MCF 10A (cell line): ENCODE data around the gene DNTT. TPM values are rescaled to one million over a fixed set of nuclear protein-coding genes. Genes with fewer than 3 reads are reported as not detected.

ENCODE experiments used
- BruUV-seq: library from RNA; stranded (reverse); fragments of 400-500 nt; replicated peaks from 2 replicates; lab custom pipeline; 2021; lab: Mats Ljungman, UMichigan
- CTCF ChIA-PET: fragments of 300-600 bp; sonication (Branson Sonifier 250); formaldehyde crosslinking; extraction: SDS; loops from one replicate; lab custom pipeline; 2021; ENCODE audit warnings: antibody characterized with exemption, inconsistent platforms; lab: Yijun Ruan, JAX
- POLR2A ChIA-PET: fragments of 300-600, 350-650 bp; sonication (Branson Sonifier 250); formaldehyde crosslinking; extraction: SDS; loops from one replicate; lab custom pipeline; 2020; ENCODE audit warnings: antibody characterized with exemption, inconsistent platforms; lab: Yijun Ruan, JAX
- DNase-seq: peaks from one replicate; pipeline ENCODE4 v3.0.0-alpha.2; 2018; ENCODE audit not compliant: unreplicated experiment
- H3K27ac Mint-ChIP-seq: one replicate; pipeline ENCODE4 v1.8.0; 2022; ENCODE audit warnings: mild to moderate bottlenecking, low read depth, mixed read lengths; ENCODE audit not compliant: unreplicated experiment
- H3K27me3 Mint-ChIP-seq: one replicate; pipeline ENCODE4 v1.8.0; 2022; ENCODE audit warnings: mixed read lengths; ENCODE audit not compliant: insufficient read depth, unreplicated experiment
- H3K36me3 Mint-ChIP-seq: one replicate; pipeline ENCODE4 v1.8.0; 2022; ENCODE audit warnings: mild to moderate bottlenecking, moderate library complexity, mixed read lengths; ENCODE audit not compliant: insufficient read depth, unreplicated experiment
- H3K4me1 Mint-ChIP-seq: one replicate; pipeline ENCODE4 v1.8.0; 2022; ENCODE audit warnings: mixed read lengths; ENCODE audit not compliant: insufficient read depth, unreplicated experiment
- H3K4me3 Mint-ChIP-seq: one replicate; pipeline ENCODE4 v1.8.0; 2022; ENCODE audit warnings: mild to moderate bottlenecking, moderate library complexity, mixed read lengths; ENCODE audit not compliant: unreplicated experiment
- H3K9me3 Mint-ChIP-seq: one replicate; pipeline ENCODE4 v1.8.0; 2022; ENCODE audit warnings: mixed read lengths; ENCODE audit not compliant: unreplicated experiment
- intact Hi-C: fragments of 100-400 bp; cut with micrococcal nuclease; formaldehyde crosslinking; loops from 2 replicates; pipeline ENCODE4 v1.14.1; 2022
- total RNA-seq: library from RNA; stranded (reverse); gene quantifications from 2 replicates; pipeline ENCODE4 v1.2.3, GENCODE V29; 2022
- TF ChIP-seq, protein P1 (sequence below): fragments of 200-600 bp; IDR thresholded peaks from one replicate; pipeline ENCODE4 v1.8.0; 2022; ENCODE audit warnings: antibody characterized with exemption, mild to moderate bottlenecking; ENCODE audit not compliant: unreplicated experiment

DNTT gene
- total RNA-seq, 1 experiment from 2014 or later: not detected

DNA sequence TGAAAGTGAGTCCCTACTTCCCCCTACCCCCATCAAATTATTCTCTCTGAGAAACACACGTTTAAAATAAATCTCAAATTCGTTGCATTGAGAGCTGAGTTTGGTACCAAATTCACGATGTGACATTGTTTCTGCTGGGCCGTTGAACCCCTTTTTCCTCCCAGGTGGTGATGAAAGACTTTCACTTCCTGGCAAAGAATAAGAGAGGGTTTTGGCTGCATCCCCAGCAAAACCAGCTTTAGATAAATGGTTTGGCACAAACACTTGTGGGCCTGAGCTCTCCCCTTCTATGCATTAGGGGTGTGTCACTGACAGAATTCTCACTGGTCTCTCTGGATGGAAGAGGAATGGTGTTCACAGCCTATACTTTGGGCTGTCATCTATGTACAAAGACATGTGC is 8.8 kb upstream of the DNTT start:
- ChIA-PET POLR2A (interaction anchor here (0.6 to 1.2 kb wide), 3 partner anchors 28 to 205 kb away, joined by 4 to 6 read pairs (median 4); no protein-coding TSS in a partner anchor), CTCF (interaction anchor here (0.6 to 7.7 kb wide), 8 partner anchors 45 to 465 kb away, joined by 3 to 250 read pairs (median 3); no protein-coding TSS in a partner anchor)
- peaks cover 31% of the 10 kb centered on the region for H3K27me3 Mint-ChIP-seq
- no peak overlapping the region for H3K4me3 Mint-ChIP-seq
- H3K4me1 Mint-ChIP-seq: no peaks in the 10 kb centered on the region
- no peak overlapping the region for H3K27ac Mint-ChIP-seq
- no peaks in the 10 kb centered on the region for H3K9me3 Mint-ChIP-seq
- DNase-seq: no peak
- TF ChIP-seq, protein P1, sequence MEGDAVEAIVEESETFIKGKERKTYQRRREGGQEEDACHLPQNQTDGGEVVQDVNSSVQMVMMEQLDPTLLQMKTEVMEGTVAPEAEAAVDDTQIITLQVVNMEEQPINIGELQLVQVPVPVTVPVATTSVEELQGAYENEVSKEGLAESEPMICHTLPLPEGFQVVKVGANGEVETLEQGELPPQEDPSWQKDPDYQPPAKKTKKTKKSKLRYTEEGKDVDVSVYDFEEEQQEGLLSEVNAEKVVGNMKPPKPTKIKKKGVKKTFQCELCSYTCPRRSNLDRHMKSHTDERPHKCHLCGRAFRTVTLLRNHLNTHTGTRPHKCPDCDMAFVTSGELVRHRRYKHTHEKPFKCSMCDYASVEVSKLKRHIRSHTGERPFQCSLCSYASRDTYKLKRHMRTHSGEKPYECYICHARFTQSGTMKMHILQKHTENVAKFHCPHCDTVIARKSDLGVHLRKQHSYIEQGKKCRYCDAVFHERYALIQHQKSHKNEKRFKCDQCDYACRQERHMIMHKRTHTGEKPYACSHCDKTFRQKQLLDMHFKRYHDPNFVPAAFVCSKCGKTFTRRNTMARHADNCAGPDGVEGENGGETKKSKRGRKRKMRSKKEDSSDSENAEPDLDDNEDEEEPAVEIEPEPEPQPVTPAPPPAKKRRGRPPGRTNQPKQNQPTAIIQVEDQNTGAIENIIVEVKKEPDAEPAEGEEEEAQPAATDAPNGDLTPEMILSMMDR: no peak
- intact Hi-C loops: no loop called here
- H3K36me3 Mint-ChIP-seq: no peaks in the 10 kb centered on the region
- no TSS peak for BruUV-seq

DNA sequence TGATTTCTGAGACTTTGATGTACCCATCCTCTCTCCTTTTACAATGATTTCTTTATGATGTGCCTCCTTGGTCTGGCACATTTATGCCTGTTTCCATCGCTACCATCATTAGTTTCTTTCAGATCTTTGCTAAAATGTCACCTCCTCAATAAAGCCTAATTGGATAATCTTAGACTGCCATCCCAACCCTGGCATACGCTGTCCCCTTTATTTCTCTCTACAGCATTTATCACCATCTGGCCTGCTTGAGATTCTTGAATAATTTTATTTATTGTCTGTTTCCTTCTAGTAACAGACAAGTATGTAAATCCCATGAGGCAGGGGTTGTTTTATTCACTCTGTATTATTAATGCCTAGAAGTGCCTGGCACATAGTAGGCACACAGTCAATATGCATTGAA is 6.7 kb upstream of the DNTT start:
- H3K36me3 Mint-ChIP-seq: no peaks in the 10 kb centered on the region
- ChIA-PET POLR2A (no interaction called here), CTCF (interaction anchor here (3.6 to 7.7 kb wide), 2 partner anchors 68 to 282 kb away, joined by 19 to 170 read pairs; no protein-coding TSS in a partner anchor)
- H3K27me3 Mint-ChIP-seq: peaks cover 44% of the 10 kb centered on the region
- no peak overlapping the region for H3K27ac Mint-ChIP-seq
- no TSS peak for BruUV-seq
- TF ChIP-seq, protein P1: no peak
- no peak overlapping the region for H3K4me3 Mint-ChIP-seq
- H3K9me3 Mint-ChIP-seq: no peaks in the 10 kb centered on the region
- no peaks in the 10 kb centered on the region for H3K4me1 Mint-ChIP-seq
- DNase-seq: no peak
- intact Hi-C loops: no loop called here

DNA sequence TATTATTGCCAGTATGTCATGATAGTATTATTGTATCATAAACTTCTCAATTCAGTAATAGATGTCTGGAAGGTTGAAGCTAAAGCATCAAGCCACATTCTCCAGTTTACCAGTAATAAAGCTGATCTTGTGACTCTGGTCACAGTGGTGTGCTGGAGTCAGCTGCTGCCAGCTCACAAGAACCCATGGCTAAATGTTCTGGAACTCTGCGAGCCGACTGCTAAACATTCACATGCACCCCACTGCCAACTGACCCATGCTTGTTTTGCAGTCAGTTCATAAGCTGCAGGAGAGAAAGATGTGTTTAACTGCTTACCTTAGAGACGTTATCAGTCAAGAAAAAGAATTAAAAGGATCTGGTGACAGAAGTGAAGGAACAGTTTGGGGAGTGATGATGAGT is 5.9 kb upstream of the DNTT start:
- H3K36me3 Mint-ChIP-seq: no peaks in the 10 kb centered on the region
- H3K27me3 Mint-ChIP-seq: peaks cover 44% of the 10 kb centered on the region
- ChIA-PET POLR2A (interaction anchor here (0.7 to 1.6 kb wide), 2 partner anchors 11 to 391 kb away, joined by 3 to 4 read pairs; no protein-coding TSS in a partner anchor), CTCF (interaction anchor here (1.8 to 3.6 kb wide), 2 partner anchors 69 to 282 kb away, joined by 10 to 19 read pairs; no protein-coding TSS in a partner anchor)
- H3K9me3 Mint-ChIP-seq: no peaks in the 10 kb centered on the region
- no peaks in the 10 kb centered on the region for H3K4me1 Mint-ChIP-seq
- H3K27ac Mint-ChIP-seq: no peak overlapping the region
- TF ChIP-seq, protein P1: no peak
- DNase-seq: no peak
- intact Hi-C loops: no loop called here
- no peak overlapping the region for H3K4me3 Mint-ChIP-seq
- BruUV-seq: no TSS peak

DNA sequence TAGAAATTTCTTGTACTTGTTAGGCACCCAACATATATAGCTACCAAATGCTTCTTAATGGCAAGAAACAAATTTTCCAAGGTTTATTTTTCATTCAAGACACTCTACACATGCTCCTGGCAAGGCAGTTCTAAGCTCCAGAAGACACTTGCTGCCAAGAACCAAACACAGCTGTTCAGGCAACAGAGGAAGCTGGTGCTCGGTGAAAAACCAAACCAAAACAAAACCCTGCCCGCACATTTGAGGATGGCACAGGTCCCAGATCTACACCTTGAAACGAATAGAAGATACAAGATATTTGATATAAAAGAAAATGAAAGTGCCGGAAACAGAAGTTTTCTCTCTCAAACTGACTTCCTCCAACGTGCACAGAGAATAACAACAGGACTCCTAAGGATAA is 4.9 kb upstream of the DNTT start:
- Mint-ChIP-seq H3K4me3 (no peak overlapping the region), H3K27me3 (peaks cover 44% of the 10 kb centered on the region)
- TF ChIP-seq, protein P1: no peak

More for the DNA sequence above, 4.9 kb upstream of the DNTT start:
- H3K27ac Mint-ChIP-seq: no peak overlapping the region
- intact Hi-C loops: no loop called here
- POLR2A ChIA-PET: interaction anchor here (1.6 kb wide), 1 partner anchor 12 kb away, joined by 3 read pairs; no protein-coding TSS in a partner anchor
- H3K4me1 Mint-ChIP-seq: no peaks in the 10 kb centered on the region
- CTCF ChIA-PET: interaction anchor here (0.5 to 3.6 kb wide), 3 partner anchors 70 to 1202 kb away, joined by 3 to 19 read pairs (median 10); no protein-coding TSS in a partner anchor
- BruUV-seq: no TSS peak
- no peaks in the 10 kb centered on the region for H3K36me3 Mint-ChIP-seq
- no peak for DNase-seq
- H3K9me3 Mint-ChIP-seq: no peaks in the 10 kb centered on the region
